ENCODE results near the gene EMID1.

GRCh38 chr22:29301716-29302401 lies 96.2 kb downstream of the EMID1 start:
- TF ChIP-seq CTCF (conservative IDR thresholded peaks at IDR 0.05; ENCODE audit: low read length) (no peak), EZH2phosphoT487 (IDR thresholded peaks at IDR 0.05; ENCODE audit: borderline replicate concordance, low read depth, low read length) (no peak)
